ENCODE results near the gene PLEKHM1.

DNA sequence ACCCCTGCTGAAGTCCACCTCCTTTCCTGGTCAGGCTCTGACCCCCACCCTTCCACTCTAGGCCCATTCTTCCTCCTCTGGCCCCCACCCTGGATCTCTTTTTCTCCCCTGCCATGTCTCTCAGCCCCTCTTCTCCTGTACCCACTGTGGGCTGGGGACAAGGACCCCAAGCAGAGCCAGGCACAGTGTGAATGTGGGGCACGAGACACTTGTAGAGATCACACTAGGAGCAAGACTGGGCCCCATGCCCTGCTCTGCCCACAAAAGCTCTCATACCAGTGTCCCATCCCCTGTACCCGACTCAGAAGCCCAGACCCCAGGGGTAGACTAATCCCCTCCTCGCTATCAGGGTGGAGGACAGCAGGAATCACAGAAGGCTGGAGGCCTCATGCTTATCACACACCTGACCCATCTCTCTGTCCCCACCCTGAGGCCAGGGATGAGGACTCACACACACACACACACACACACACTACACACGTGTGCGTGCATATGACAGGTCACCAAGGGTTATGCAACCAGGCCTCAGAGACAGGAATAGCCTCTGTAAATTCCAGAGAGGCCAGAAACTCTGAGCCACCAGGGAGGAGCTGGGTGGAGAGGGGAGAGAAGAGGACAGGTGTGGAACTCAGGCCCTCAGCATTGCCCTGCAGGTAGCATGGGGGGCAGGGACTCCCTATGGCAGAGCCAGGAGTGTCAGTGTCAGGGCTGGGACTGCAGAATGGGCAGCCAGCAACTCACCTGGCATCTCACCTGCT, 79.0 kb downstream of the PLEKHM1 start:
- TF ChIP-seq, protein P1, sequence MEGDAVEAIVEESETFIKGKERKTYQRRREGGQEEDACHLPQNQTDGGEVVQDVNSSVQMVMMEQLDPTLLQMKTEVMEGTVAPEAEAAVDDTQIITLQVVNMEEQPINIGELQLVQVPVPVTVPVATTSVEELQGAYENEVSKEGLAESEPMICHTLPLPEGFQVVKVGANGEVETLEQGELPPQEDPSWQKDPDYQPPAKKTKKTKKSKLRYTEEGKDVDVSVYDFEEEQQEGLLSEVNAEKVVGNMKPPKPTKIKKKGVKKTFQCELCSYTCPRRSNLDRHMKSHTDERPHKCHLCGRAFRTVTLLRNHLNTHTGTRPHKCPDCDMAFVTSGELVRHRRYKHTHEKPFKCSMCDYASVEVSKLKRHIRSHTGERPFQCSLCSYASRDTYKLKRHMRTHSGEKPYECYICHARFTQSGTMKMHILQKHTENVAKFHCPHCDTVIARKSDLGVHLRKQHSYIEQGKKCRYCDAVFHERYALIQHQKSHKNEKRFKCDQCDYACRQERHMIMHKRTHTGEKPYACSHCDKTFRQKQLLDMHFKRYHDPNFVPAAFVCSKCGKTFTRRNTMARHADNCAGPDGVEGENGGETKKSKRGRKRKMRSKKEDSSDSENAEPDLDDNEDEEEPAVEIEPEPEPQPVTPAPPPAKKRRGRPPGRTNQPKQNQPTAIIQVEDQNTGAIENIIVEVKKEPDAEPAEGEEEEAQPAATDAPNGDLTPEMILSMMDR (conservative IDR thresholded peaks at IDR 0.05), result no peak
- no peak for TF ChIP-seq ZFX (IDR thresholded peaks at IDR 0.05)

Measured in C4-2B (cell line).